Measurements from ENCODE around the gene TSSK2. TPM values are rescaled to one million over a fixed set of nuclear protein-coding genes. Genes with fewer than 3 reads are reported as not detected.

Gene TSSK2
- total and polyA plus RNA-seq, 11 donors: 0.04 to 0.19 (median 0.12) TPM; not detected in 8

DNA sequence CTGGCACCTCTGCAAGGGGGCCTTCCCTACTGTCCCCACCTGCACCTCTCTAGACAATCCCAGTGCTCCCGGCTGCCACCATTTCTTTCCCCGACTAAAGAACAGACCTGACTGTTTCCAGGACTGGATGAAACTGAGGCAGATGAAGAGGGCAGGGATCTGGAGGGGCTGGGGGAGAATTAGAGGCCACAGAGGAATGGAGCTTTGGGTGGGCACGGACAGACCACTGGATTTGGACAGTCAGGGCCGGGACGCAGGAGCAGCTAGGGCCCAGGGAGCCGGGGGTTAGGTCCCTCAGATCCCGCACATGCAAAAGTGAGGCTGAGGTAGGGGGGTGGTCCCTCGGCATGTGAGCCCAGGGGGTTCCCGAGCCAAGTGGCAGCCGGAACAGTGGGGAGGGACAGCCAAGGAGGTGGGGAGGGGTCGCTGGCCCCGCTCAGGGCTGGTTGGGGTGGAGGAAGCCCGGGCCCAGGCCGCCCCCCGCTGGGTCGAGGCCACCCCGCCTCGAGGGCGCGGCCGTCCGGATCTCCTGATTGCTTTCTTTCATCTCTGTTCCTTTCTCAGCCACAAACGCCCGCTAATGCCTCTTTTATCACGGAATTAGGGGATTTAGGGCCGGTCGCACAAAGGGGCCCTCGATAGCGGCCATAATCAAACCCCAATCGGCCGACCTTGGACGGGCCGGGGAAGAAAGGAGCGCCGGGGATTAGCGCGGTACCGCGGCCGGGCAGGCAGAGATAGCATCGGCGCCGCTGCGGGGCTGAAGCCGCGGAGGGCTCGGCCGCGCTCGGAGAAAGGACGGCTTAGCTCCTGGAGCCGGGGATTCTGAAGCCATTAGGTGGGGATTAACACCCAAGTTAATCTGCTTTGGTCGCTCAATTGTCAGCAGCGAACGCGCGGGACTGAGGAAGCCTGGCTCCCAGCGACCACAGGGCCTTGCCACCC is 38.2 kb downstream of the TSSK2 start:
- no peaks in the 10 kb centered on the region for H3K36me3 ChIP-seq
- no peak for TF ChIP-seq POLR2A (IDR thresholded peaks at IDR 0.05)
- TF ChIP-seq, protein P1, sequence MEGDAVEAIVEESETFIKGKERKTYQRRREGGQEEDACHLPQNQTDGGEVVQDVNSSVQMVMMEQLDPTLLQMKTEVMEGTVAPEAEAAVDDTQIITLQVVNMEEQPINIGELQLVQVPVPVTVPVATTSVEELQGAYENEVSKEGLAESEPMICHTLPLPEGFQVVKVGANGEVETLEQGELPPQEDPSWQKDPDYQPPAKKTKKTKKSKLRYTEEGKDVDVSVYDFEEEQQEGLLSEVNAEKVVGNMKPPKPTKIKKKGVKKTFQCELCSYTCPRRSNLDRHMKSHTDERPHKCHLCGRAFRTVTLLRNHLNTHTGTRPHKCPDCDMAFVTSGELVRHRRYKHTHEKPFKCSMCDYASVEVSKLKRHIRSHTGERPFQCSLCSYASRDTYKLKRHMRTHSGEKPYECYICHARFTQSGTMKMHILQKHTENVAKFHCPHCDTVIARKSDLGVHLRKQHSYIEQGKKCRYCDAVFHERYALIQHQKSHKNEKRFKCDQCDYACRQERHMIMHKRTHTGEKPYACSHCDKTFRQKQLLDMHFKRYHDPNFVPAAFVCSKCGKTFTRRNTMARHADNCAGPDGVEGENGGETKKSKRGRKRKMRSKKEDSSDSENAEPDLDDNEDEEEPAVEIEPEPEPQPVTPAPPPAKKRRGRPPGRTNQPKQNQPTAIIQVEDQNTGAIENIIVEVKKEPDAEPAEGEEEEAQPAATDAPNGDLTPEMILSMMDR (IDR thresholded peaks at IDR 0.05): no peak
- DNase-seq (no peak), ATAC-seq (no peak)
- WGBS, 4 donors: 5 to 7% (median 5%) methylated on average over 34 to 58 of the region's 58 CpGs
- H3K4me1 ChIP-seq: peaks cover 11 to 50% (median 37%) of the 10 kb centered on the region in 12 donors
- intact Hi-C loops (cut with DNase I): no loop called here
- peaks cover 8 to 48% (median 32%) of the 10 kb centered on the region in 9 donors for H3K27me3 ChIP-seq
- H3K4me3 ChIP-seq: peak overlapping the region in 11 of 12 donors; percentile 1 to 46 (median 32)
- H3K27ac ChIP-seq: no peak overlapping the region
- H3K9me3 ChIP-seq: peaks cover 0 to 5% (median 0%) of the 10 kb centered on the region in 12 donors

DNA sequence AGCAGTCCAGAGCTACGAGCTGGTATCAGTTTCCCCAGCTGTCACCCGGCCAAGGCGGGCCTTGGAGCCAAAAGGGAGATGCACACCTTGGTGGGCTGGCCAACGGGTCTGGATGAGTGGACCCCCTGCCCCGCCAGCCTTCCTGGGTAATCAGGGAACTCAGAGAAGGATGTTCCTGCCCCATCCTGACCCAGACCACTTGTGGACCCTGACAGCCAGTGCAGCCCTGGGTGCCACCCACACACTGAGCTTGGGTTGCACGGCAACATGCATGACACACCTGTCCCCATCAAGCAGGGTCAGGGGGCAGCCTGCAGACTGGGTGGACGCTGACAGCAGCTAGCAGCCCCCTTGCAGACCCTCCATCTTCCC is 38.8 kb downstream of the TSSK2 start:
- TF ChIP-seq, protein P1 (IDR thresholded peaks at IDR 0.05): no peak
- WGBS, 4 donors: 54 to 68% (median 55%) methylated on average over 2 to 7 of the region's 7 CpGs
- intact Hi-C loops (cut with DNase I): no loop called here
- Histone ChIP-seq H3K4me1 (peaks cover 16 to 57% (median 43%) of the 10 kb centered on the region in 12 donors), H3K27me3 (peaks cover 8 to 43% (median 32%) of the 10 kb centered on the region in 9 donors), H3K9me3 (peaks cover 0 to under 1% (median 0%) of the 10 kb centered on the region in 12 donors), H3K36me3 (no peaks in the 10 kb centered on the region), H3K4me3 (peak overlapping the region in 9 of 12 donors; percentile 27 to 89 (median 40)), H3K27ac (no peak overlapping the region)
- DNase-seq (no peak), ATAC-seq (no peak)

DNA sequence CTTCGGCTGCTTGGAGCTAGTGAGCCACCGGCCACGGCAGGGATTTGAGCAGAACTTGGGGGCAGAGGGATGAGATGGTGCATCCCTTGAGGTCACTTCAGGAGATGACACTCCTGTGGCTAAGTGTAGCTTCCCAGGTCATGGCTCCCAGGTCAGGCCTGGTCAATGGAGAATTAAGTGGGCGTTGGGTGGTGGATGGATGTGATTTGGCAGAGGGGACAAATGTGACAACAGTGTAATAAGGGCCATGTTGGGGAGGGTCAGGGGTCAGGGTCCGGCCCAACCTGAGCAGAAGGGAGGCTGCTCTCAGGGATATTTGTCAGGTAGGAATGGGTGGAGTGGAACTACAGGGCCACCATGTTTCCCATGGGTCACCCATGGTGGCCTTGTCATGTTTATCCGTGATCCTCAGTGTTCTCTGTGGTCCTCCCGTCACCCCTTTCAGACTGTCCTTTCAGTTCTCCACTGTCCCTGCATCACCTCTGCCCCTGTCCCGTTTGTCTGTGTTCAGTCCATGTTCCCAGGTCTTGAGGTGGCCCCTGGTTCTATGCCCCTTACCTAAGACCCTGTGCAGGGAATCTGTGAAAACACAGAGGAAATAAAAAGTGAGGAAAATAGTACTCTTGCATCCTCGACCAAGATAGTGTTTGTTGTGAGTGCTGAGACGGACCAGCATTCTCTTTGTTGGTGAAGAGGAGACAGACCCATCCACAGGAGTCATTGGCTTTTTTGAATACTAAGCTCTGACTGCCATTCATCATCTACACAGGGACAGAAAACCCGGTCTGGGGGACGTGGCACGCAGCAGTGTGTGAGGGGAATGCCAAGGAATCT is 41.3 kb downstream of the TSSK2 start:
- 35 to 42% (median 39%) methylated on average over 13 of the region's 13 CpGs for WGBS, 4 donors
- H3K27ac ChIP-seq: peak overlapping the region in 10 of 12 donors; percentile 70 to 94 (median 88)
- no peak for DNase-seq
- no peaks in the 10 kb centered on the region for H3K9me3 ChIP-seq
- no peak for ATAC-seq
- no peak for TF ChIP-seq POLR2A (IDR thresholded peaks at IDR 0.05)
- TF ChIP-seq, protein P1 (IDR thresholded peaks at IDR 0.05): no peak
- peaks cover 8 to 32% (median 19%) of the 10 kb centered on the region in 9 donors for H3K27me3 ChIP-seq
- intact Hi-C loops (cut with DNase I): no loop called here
- H3K36me3 ChIP-seq: no peaks in the 10 kb centered on the region
- peak overlapping the region; percentile 75 to 100 (median 95) for H3K4me3 ChIP-seq
- H3K4me1 ChIP-seq: peaks cover 16 to 76% (median 53%) of the 10 kb centered on the region in 12 donors

Data from heart left ventricle (tissue), 16 donors.